ENCODE data around the gene TIMP2. TPM values are rescaled to one million over a fixed set of nuclear protein-coding genes. Genes with fewer than 3 reads are reported as not detected.

The TIMP2 gene
- 0.47 and 3.3 TPM in 2 replicates for total RNA-seq

GRCh38 chr17:78925234-78925633 is at the start of gene TIMP2:
TSS of gene TIMP2 (minus strand) at chr17:78925387. CDS start at chr17:78925088, 299 bp downstream.

GRCh38 chr17:78903101-78903779 is 21.9 kb downstream of the TIMP2 start, which contains the start of gene CEP295NL:
TSS of gene CEP295NL (minus strand) at chr17:78903201. CDS start at chr17:78901828, 1,373 bp downstream.

GRCh38 chr17:78840780-78841611 is 84.2 kb downstream of the TIMP2 start, which contains the start of gene USP36:
TSS of gene USP36 (minus strand) at chr17:78840814. CDS start at chr17:78836363, 4,451 bp downstream.

Other genes with a start within 250 kb of the TIMP2 start
- gene CYTH1, start 143.1 kb downstream of the TIMP2 start, total RNA-seq, result 22.1 and 23.5 TPM in 2 replicates
- gene USP36, start 84.6 kb downstream of the TIMP2 start, total RNA-seq, result 13.0 and 14.3 TPM in 2 replicates
- not detected in 2 replicates for gene CEP295NL, start 22.2 kb downstream of the TIMP2 start, total RNA-seq
- 85.3 and 122 TPM in 2 replicates for gene LGALS3BP, start 54.5 kb upstream of the TIMP2 start, total RNA-seq
- 55.4 and 66.1 TPM in 2 replicates for gene CANT1, start 84.4 kb upstream of the TIMP2 start, total RNA-seq
- 38.3 and 73.3 TPM in 2 replicates for gene C1QTNF1, start 98.8 kb upstream of the TIMP2 start, total RNA-seq
- gene ENGASE, start 149.4 kb upstream of the TIMP2 start, total RNA-seq, result 4.6 and 10.7 TPM in 2 replicates

All from hair follicular keratinocyte (primary cell).